ENCODE measurements around the gene LRFN3.
"Not testable (repeated sequence)": the region's sequence is repeated elsewhere in the genome, so short reads cannot be mapped to it uniquely, and the experiment has no call there.

LRFN3 gene, protein sequence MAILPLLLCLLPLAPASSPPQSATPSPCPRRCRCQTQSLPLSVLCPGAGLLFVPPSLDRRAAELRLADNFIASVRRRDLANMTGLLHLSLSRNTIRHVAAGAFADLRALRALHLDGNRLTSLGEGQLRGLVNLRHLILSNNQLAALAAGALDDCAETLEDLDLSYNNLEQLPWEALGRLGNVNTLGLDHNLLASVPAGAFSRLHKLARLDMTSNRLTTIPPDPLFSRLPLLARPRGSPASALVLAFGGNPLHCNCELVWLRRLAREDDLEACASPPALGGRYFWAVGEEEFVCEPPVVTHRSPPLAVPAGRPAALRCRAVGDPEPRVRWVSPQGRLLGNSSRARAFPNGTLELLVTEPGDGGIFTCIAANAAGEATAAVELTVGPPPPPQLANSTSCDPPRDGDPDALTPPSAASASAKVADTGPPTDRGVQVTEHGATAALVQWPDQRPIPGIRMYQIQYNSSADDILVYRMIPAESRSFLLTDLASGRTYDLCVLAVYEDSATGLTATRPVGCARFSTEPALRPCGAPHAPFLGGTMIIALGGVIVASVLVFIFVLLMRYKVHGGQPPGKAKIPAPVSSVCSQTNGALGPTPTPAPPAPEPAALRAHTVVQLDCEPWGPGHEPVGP

DNA sequence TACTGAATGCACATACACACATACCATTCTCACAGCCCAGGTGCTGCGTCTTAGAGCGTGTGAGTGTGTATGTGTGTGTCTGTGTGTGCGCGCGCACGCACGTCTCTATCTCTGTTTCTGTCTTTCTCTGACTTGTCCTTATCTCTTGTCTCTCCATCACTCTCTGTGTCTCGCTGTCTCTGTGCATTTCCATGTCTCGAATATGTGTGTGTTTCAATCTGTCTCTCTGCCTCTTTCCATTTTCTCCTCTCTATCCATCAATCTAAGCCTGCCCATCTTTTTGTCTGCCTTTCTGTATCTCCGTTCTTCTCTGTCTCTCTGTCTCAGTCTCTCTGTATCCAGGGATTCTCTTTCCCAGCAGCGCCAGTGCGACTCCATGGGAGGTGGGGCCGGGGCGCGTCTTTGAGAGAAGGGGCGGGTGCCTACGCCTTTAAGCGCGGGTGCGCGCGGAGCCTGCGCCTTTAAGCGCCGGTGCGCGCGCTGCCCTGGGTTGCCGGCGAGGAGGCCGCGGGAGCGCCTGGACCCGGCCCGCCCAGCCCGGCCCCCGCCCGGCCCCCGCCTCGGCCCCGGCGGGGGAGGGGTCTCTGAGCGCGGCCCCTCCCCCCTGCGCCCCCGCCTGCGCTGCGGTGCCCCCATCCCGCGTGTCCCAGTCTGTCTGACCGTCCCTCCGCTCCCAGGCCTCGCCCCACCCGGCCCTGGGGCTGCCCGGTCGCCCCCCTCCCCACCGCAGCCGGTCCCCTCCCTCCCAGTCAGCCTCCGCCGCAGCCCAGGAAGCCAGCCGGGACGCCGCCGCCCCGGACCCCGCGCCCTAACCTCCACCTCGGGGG is at the start of gene LRFN3:
Gene LRFN3, plus strand, starts transcription at position 464 of the 827 bp plus-strand sequence. CDS start 3,052 bp downstream, outside the sequence.
- DNase-seq, result peak in 54 of 56 donors; percentile 2 to 84 (median 58)

DNA sequence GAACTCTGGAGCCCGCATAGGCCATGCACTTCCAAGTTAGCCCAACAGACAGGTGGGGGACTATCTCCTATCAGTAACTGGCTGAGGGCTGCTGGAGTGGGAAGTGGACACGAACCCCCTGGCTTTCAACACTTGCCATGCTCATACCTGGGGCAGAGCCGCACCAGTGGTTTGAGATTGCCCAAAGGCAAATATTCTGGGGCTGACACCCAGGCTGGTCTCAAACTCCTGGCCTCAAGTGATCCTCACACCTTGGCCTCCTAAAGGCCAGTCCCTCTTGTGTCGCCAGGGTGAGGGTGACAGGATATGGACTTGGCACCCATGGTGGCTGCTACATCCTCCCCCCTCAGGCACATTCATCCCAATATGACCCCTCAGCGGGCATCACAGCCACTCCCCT is 49.0 kb upstream of the LRFN3 start:
- no peak for DNase-seq

DNA sequence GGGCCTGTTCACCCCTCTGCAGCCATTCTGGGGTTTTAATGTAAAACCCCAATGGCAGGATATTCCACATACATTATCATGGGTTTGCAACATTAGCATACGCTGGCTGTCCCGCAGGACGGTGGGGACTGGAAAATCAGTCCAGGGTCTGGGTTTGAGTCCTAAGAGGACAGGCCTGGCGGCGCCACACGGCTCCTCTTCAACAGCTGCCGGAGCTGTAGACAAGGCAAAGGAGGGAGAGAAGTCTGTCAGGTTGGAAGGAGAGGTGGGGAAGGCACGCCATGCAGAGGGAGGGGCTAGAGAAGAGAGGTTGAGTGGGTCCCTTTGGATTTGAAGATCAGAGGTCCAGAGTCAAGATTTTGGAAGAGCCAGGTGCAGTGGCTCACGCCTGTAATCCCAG is 47.8 kb upstream of the LRFN3 start:
- no peak for DNase-seq

DNA sequence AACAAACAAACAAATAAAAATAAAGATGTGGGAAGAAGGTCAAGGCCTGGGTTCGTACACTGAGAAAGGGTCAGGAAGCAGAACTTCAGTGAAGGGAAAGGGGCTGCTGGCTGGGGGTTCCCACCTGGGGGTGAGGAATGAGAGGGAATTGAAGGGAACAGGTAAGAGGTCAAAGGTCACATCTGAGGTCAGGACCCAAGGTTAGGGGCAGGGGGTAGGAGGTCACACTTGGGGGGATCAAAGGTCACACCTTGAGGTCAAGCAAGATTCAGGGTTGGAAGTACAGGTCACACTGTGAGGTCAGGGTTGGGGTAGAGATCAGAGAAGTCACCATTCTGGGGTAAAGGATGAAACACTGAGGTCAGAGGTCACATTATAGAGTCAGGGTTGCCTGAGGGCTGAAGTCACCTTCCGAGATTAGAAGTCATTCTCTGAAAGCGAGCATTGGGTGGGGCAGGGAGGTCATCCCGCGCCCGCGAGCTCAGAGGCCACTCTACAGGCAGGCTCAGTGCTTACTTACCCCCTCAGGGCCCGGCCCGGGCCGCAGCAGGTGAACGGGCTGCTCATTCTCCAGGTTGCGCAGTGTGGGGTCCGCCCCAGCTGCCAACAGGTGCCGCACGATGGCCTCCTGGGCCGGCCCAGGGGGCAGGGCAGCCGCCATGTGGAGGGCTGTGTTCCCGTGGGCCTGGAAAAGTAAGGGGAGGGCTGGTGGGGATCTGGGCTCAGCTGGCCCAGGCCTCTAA is 46.6 kb upstream of the LRFN3 start:
- peak in 1 of 56 donors; percentile 53 for DNase-seq

DNA sequence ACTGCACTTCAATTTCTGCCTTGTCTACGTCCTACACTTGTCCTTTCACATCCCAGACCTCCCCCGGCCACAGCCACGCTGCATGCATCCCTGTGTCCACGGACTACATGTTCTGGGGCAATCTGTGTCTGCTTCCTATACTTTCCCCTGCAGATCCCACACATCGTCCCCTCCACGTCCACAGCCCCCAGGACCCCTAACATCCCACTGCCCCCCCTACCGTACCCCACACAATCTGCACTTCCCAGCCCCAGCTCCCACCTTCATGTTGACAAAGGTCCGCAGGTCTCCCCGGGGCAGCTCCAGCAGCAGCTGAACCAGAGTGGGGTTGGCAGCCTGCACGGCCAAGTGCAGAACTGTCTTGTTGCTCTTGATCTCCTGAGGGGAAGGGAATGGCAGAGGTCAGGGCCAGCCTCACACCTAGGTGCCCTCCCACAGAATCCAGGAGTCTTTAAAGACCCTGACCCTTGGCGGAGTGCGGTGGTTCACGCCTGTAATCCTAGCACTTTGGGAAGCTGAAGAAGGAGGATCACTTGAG is 46.0 kb upstream of the LRFN3 start:
- DNase-seq, result no peak

DNA sequence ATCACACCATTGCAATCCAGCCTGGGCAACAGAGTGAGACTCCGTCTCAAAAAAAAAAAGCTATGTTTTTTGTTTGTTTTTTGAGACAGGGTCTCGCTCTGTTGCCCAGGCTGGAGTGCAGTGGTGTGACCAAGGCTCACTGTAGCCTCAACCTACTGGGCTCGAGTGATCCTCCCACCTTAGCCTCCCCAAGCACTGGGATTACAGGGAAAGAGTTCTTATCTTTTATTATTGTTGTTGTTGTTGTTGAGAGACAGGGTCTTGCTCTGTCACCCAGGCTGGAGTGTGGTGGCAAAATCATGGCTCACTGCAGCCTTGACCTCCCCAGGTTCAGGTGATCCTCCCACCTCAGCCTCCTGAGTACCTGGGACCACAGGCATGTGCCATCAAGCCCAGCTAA is 44.4 kb upstream of the LRFN3 start:
- DNase-seq, result not testable (repeated sequence)

DNA sequence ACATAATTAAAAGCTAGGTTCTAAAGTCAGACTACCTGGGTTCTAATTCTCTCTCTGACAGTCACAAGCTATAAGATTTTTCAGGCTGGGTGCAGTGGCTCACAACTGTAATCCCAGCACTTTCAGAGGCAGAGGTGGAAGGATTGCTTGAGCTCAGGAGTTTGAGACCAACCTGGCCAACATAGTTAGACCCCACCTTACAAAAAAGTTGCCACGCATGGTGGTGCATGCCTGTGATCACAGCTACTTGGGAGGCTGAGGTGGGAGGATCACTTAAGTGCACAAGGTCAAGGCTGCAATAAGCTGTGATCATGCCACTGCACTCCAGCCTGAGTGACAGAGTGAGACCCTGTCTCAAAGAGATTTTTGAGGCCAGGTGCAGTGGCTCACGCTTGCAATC is 41.8 kb upstream of the LRFN3 start:
- no peak for DNase-seq

DNA sequence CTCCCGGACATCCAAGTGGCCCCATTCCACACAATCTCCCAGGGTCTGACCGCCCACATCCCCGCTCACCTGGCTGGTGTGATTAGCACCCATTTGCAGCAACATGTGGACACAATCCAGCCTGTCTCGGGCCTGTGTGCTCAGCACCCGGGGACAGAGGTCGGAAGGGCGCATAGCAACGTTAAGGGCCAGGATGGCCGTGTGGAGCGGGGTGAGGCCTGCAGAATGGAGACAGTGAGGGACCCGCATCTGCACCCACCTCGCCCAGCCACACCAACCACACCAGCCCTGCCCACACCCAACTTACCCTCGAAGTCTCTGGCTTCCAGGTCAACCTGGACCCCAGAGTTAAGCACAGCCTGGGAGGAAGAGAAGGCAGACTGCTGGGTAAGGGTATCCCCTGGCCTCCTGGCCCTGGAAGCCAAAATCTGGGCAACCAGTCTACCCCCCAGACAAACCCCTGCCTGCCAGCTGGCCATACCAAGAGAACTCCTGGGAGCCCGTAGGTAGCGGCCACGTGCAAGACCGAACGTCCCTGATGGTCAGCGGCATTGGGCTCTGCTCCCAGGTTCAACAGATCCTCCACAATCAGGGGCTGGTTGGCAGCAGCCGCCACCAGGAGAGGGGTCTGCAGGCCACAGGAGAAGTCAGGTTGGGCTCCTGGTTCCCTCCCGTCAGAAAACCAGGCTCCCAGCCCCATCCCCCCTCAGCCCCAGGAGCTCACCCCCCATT is 40.1 kb upstream of the LRFN3 start:
- no peak for DNase-seq

DNA sequence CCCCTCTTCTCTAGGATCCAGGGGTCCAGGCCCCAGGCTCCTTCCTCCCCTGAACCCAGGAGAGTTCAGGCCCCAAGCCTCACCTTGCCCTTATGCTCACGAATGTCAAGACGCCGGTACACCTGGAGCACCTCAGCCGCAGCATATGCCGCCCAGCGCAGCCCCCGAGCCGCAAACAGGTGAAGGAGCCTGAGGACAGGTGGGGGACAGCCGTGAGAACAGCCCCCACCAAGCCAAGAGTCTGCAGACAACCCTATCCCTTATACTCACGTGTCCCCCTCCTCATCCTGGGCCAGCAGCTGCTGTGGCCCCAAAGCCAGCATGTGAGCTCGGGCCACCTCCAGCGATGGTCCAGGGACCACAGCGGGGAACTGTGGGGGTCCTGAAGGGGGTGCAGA is 39.5 kb upstream of the LRFN3 start:
- no peak for DNase-seq

DNA sequence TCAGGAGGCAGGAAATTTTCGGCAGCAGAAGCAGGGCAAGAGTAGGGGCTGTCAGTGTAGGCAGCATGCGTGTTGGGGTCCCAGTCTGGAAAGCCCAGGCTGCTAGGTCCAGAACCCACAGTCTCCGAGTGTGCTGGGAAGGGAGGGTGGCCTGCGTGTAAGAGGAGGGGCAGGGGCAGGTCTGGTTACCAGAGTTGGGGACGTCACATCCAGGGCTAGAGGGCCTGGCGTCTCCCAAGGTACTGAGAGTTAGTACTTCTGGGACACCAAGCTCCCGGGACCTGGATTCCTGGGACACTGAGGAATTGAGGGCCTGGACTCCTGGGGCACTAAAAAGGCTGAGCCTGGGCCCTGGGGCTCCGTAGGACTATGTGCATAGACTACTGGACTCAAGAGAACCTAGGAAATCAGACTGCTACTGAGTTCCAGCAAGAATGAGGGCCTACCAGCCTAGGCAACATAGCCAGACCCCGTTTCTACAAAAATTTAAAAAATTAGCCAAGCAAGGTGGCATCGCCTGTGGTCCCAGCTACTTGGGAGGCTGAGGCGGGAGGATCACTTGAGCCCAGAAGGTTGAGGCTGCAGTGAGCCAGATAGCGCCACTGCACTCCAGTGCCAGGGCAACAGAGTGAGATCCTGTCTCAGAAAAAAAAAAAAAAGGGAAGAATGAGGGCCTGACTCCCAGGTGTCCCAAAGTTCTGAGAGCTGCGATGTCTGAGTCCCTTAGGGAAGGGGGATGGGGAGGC is 38.3 kb upstream of the LRFN3 start:
- DNase-seq, result no peak

DNA sequence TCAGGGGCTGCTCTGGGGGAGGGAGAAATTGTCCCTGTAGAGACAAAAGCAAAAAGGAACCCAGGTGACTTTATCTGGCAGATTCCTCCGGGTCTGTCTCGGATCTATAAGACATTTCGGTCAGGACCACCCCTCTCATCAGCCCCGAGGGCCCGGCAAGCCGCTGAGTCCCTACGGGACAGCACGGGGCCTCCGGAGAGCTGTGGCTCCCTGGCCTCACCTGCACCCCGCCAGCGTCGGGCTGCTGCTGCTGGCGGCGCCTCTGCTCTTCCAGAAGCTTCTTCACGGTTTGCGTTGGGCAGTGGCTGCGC is 37.7 kb upstream of the LRFN3 start:
- DNase-seq, result peak in 1 of 56 donors; percentile 45

DNA sequence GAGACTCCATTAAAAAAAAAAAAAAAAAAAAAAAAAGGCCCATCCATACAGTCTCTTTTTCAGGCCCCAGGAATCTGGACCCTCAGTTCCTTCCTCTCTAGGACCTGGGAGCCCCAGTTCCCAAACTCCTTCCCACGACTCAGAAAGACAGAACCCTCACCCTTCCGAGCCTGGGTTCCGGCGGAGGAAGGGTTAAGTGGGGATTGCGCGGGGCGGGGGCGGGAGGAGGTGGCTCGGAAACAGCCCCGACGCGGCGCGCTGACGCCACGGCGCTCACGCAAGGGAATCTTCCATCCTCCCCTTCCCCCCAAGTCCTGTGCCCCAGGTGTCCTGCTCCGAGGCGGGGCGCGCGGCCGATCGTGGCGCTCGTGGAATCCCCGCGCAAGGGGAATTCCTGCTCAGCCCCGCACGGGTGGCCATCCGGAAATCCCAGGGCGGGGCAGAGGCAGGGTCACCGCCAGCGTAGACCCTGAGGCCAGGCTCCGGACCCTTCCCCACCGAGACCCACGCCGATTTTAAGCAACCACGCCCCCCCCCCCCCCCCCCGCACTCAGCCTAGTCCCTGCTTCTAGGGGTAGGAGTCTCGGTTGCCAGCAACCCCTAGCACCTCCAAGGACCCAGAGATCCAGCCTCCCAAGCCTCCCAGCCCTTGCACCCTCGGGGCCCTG is 36.5 kb upstream of the LRFN3 start:
- DNase-seq, result peak in 48 of 56 donors; percentile 11 to 79 (median 58)

DNA sequence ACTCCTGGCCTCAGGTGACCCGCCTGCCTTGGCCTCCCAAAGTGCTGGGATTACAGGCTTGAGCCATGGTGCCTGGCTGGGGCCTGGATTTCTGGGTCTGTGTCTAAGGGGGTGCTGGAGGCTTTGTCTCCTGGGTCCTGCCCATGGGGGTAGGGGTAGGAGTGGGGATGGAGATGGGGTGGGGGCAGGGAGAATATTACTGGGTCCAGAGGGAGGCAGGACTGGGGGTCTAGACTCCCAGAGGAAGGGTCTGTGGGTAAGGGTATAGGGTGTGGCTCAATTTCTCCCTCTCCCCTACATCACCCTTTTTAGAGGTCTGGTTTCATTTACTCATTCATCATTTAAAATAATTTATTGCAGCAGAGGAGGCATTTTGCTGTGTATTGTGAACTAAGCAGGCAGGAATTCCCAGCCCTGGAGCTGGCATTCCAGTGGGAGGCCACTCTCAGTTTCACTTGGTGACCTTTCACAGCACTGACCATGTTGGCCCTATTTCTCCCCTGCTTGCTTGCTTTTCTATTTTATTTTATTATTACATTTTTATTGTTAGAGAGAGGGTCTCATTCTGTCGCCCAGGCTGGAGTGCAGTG is 35.0 kb upstream of the LRFN3 start:
- DNase-seq, result no peak

DNA sequence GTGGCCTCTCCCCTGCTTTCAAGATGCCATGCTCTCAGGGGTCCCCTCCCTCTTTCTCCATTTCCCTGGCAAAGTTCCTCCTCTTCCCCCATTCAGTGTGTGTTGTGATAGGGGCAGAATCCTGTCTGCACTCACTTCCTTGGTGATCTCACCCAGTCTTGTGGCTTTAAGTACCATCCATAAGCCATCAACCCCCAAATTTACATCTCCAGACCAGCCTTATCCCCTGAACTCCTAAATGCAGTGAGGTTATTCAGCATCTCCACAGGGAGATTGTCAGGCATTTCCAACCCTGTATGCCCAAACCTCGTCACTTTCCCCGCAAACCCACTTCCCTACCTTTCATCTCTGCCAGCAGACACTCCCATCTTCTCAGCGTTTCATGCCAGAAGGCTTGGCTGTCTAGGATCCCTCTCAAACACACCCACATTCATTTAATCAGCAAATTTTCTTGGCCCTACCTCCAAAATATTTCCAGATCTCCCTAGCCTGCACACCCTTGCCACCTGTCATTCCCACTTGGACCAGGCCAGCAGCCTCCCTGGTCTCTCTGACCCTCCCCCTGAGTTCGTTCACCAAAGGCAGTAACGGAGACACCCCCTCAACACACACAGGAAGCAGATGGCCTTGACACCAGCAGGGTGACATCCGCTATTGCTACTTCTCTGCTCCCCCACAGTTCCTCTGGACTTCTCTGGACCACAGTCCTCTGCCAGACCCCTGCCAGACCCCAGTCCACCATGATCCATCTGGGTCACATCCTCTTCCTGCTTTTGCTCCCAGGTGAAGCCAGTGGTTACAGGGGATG is 34.1 kb upstream of the LRFN3 start, which contains the start of gene HCST:
Gene HCST, plus strand, starts transcription at position 676 of the 808 bp plus-strand sequence. Its CDS starts 65 bp downstream, at position 741.
- DNase-seq, result peak in 6 of 56 donors; percentile 13 to 50 (median 15)

DNA sequence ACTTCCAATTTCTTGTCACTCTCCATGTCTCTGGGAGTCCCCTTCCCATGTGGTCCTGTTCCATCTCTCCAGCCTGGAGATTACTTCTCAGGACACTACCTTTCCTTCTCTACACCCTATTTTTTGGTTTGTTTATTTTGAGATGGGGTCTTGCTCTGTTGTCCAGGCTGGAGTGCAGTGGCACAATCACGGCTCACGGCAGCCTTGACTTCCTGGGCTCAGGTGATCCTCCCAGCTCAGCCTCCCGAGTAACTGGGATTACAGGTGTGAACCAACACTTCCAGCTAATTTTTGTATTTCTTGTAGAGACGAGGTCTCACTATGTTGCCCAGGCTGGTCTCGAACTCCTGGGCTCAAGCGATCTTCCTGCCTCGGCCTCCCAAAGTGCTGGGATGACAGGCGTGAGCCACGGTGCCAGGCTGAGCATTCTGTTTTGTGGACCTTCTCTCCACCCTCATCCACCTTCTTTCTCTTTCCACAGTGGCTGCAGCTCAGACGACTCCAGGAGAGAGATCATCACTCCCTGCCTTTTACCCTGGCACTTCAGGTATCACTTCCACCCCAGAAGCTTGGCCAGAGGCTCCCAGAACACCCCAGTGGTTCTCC is 33.2 kb upstream of the LRFN3 start:
- no peak for DNase-seq

DNA sequence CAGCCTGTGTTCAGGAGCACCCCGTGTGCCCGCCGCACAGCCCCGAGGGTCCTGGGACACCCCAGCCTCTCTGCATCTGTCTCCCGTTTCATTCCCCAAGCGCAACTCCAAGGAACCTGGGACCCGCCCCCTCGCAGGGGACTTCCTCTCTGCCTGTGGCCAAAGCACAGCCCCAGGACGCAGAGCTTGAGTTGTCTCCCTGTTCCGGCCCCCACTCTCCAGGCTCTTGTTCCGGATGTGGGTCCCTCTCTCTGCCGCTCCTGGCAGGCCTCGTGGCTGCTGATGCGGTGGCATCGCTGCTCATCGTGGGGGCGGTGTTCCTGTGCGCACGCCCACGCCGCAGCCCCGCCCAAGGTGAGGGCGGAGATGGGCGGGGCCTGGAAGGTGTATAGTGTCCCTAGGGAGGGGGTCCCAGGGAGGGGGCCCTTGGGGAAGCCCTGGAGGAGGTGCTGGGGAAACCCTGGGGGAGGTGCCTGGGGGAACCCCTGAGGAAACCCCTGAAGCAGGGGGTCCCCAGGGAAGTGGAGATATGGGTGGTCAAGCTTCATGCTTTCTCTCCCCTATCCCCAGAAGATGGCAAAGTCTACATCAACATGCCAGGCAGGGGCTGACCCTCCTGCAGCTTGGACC is 32.5 kb upstream of the LRFN3 start:
- peak in 39 of 56 donors; percentile 12 to 70 (median 43) for DNase-seq

All from amygdala (tissue), 56 donors.